Measurements from ENCODE around the gene VPS54. TPM values are rescaled to one million over a fixed set of nuclear protein-coding genes. Genes with fewer than 3 reads are reported as not detected.
"Not testable (repeated sequence)": the region's sequence is repeated elsewhere in the genome, so short reads cannot be mapped to it uniquely, and the experiment has no call there.

The VPS54 gene
- total RNA-seq, 2 donors from 2014 or later: 20.9 to 21.2 TPM

- DNase-seq: no peak
- intact Hi-C loops (cut with DNase I, micrococcal nuclease): no loop called here
- no peak for ATAC-seq
Observed at GRCh38 chr2:63855418-63856302, 163.6 kb downstream of the VPS54 start.

GRCh38 chr2:63853527-63854310 lies 165.5 kb downstream of the VPS54 start:
- DNase-seq (no peak), ATAC-seq (peak; percentile 89)
- intact Hi-C loops (cut with DNase I, micrococcal nuclease): no loop called here

- intact Hi-C loops (cut with DNase I, micrococcal nuclease): no loop called here
Observed at GRCh38 chr2:63851691-63852311, 167.4 kb downstream of the VPS54 start.

GRCh38 chr2:63850649-63851048 lies 168.6 kb downstream of the VPS54 start:
- DNase-seq (no peak), ATAC-seq (peak; percentile 67)
- intact Hi-C loops (cut with DNase I, micrococcal nuclease): no loop called here

More at GRCh38 chr2:63851691-63852311, 167.4 kb downstream of the VPS54 start:
- ATAC-seq: no peak
- no peak for DNase-seq

GRCh38 chr2:63850204-63850571 lies 169.0 kb downstream of the VPS54 start:
- DNase-seq (no peak), ATAC-seq (no peak)
- intact Hi-C loops (cut with DNase I, micrococcal nuclease): no loop called here

- ATAC-seq (no peak), DNase-seq (no peak)
- intact Hi-C loops (cut with DNase I, micrococcal nuclease): no loop called here
Observed at GRCh38 chr2:63849381-63850203, 169.6 kb downstream of the VPS54 start.

- DNase-seq; intact Hi-C loops (cut with DNase I, micrococcal nuclease); ATAC-seq: not testable (repeated sequence)
Observed at GRCh38 chr2:63847571-63847970, 171.7 kb downstream of the VPS54 start.

GRCh38 chr2:63846487-63846886 lies 172.7 kb downstream of the VPS54 start:
- DNase-seq: no peak

GRCh38 chr2:63845866-63846265 lies 173.4 kb downstream of the VPS54 start:
- intact Hi-C loops (cut with DNase I, micrococcal nuclease): no loop called here
- no peak for ATAC-seq

More at GRCh38 chr2:63846487-63846886, 172.7 kb downstream of the VPS54 start:
- no peak for ATAC-seq
- intact Hi-C loops (cut with DNase I, micrococcal nuclease): no loop called here

GRCh38 chr2:63844616-63845015 lies 174.6 kb downstream of the VPS54 start:
- intact Hi-C loops (cut with DNase I, micrococcal nuclease): loop anchor here in 1 of 2 donors (5.0 kb wide), 1 partner anchor 257 kb away; the partner anchor contains the start of genes MDH1 and WDPCP
- ATAC-seq (no peak), DNase-seq (no peak)

More at GRCh38 chr2:63845866-63846265, 173.4 kb downstream of the VPS54 start:
- DNase-seq: no peak

GRCh38 chr2:63843791-63844190 lies 175.4 kb downstream of the VPS54 start:
- DNase-seq: no peak
- intact Hi-C loops (cut with DNase I, micrococcal nuclease): loop anchor here in 1 of 2 donors (5.0 kb wide), 1 partner anchor 256 kb away; the partner anchor contains the start of genes MDH1 and WDPCP
- no peak for ATAC-seq

GRCh38 chr2:63843093-63843492 lies 176.1 kb downstream of the VPS54 start:
- intact Hi-C loops (cut with DNase I, micrococcal nuclease): loop anchor here in 1 of 2 donors (5.0 kb wide), 1 partner anchor 256 kb away; the partner anchor contains the start of genes MDH1 and WDPCP
- DNase-seq (no peak), ATAC-seq (no peak)

GRCh38 chr2:63842149-63843061 lies 176.8 kb downstream of the VPS54 start:
- ATAC-seq: peak; percentile 28
- intact Hi-C loops (cut with DNase I, micrococcal nuclease): loop anchor here in 1 of 2 donors (5.0 kb wide), 1 partner anchor 255 kb away; the partner anchor contains the start of genes MDH1 and WDPCP
- DNase-seq: peak; percentile 51 to 54

Measured in left colon (tissue), 2 donors.